Tibial nerve (tissue), 4 donors: ENCODE measurements around the gene ZNF563. TPM values are rescaled to one million over a fixed set of nuclear protein-coding genes. Genes with fewer than 3 reads are reported as not detected.

Source experiments
- DNase-seq, 2 donors: peaks; one replicate each; pipeline ENCODE4 v3.0.0-alpha.2; 2019; ENCODE audit warnings: low spot score in 2 of 2
- H3K27ac ChIP-seq, 4 donors: fragments of 200-600 bp; sonication (generic) in 3 of 4; one replicate each; pipeline ENCODE4 v1.5.1; 2017 to 2019; ENCODE audit warnings: mild to moderate bottlenecking in 1 of 4
- H3K27me3 ChIP-seq, 2 donors: fragments of 200-600 bp; sonication (generic) in 1 of 2; one replicate each; pipeline versions ENCODE4 v1.5.1 to v1.6.0; 2017 to 2019
- H3K36me3 ChIP-seq, 3 donors: fragments of 200-600 bp; sonication (generic); one replicate each; pipeline ENCODE4 v1.5.1; 2018 to 2019
- H3K4me1 ChIP-seq, 4 donors: fragments of 200-600 bp; sonication (generic) in 3 of 4; one replicate each; pipeline ENCODE4 v1.5.1; 2017 to 2019
- H3K4me3 ChIP-seq, 4 donors: fragments of 200-600 bp; sonication (generic) in 3 of 4; one replicate each; pipeline ENCODE4 v1.5.1; 2017 to 2019; ENCODE audit warnings: mild to moderate bottlenecking in 1 of 4, moderate library complexity in 1 of 4
- H3K9me3 ChIP-seq, 4 donors: fragments of 200-600 bp; sonication (generic) in 3 of 4; one replicate each; pipeline ENCODE4 v1.5.1; 2017 to 2019
- CTCF ChIP-seq, 5 experiments: fragments of 200-600 bp in 3 of 5; fragments of 450-650 bp in 2 of 5; sonication (generic) in 3 of 5; IDR thresholded peaks; one replicate each; pipeline ENCODE4 v1.5.1; 2016 to 2019; ENCODE audit warnings: antibody characterized with exemption in 5 of 5, mild to moderate bottlenecking in 3 of 5, moderate library complexity in 2 of 5
- EP300 ChIP-seq, 2 donors: sonication (generic); formaldehyde crosslinking; IDR thresholded peaks; one replicate each; pipeline ENCODE4 v1.6.1; 2017; ENCODE audit warnings: antibody characterized with exemption in 2 of 2, mild to moderate bottlenecking in 1 of 2
- POLR2A ChIP-seq, 2 donors: fragments of 450-650 bp; IDR thresholded peaks; one replicate each; pipeline ENCODE4 v1.6.1; 2017; ENCODE audit warnings: antibody characterized with exemption in 2 of 2, mild to moderate bottlenecking in 2 of 2, moderate library complexity in 2 of 2
- WGBS, 2 donors: methylation state at CpG; one replicate each; pipeline ENCODE4 v1.1.5; 2018; 5-methylcytosine and 5-hydroxymethylcytosine counted together
- total RNA-seq, 4 donors: library from RNA; depleted of rRNA; stranded (reverse); fragments of >200 nt; gene quantifications; one replicate each; pipeline ENCODE4 v1.1.0, GENCODE V29; 2016

The ZNF563 gene
- total RNA-seq, 4 donors from 2014 or later = 2.1 to 14.2 (median 4.1) TPM

- no peak overlapping the region for H3K4me3 ChIP-seq
- no peak for TF ChIP-seq POLR2A (IDR thresholded peaks at IDR 0.05)
- no peak for TF ChIP-seq EP300 (IDR thresholded peaks at IDR 0.05)
- no peak for TF ChIP-seq CTCF (IDR thresholded peaks at IDR 0.05)
- 94 to 98% methylated on average over 14 of the region's 14 CpGs for WGBS, 2 donors
These were observed 49.2 kb downstream of the ZNF563 start for GRCh38 chr19:12284226-12284625.

GRCh38 chr19:12278713-12279112 lies 54.7 kb downstream of the ZNF563 start:
- Histone ChIP-seq H3K4me3 (no peak overlapping the region), H3K27me3 (no peaks in the 10 kb centered on the region), H3K4me1 (no peaks in the 10 kb centered on the region), H3K27ac (no peak overlapping the region), H3K9me3 (peaks cover 0 to 93% (median 32%) of the 10 kb centered on the region in 4 donors), H3K36me3 (peaks cover 0 to 68% (median 14%) of the 10 kb centered on the region in 3 donors)
- WGBS, 2 donors = 55 to 66% methylated on average over 2 of the region's 2 CpGs
- no peak for TF ChIP-seq EP300 (IDR thresholded peaks at IDR 0.05)
- TF ChIP-seq POLR2A (IDR thresholded peaks at IDR 0.05) = no peak
- TF ChIP-seq CTCF (IDR thresholded peaks at IDR 0.05) = no peak
- DNase-seq = no peak

More at GRCh38 chr19:12284226-12284625, 49.2 kb downstream of the ZNF563 start:
- H3K27me3 ChIP-seq = no peaks in the 10 kb centered on the region
- H3K36me3 ChIP-seq = peaks cover 0 to 44% (median 0%) of the 10 kb centered on the region in 3 donors
- peaks cover 0 to 6% (median 5%) of the 10 kb centered on the region in 4 donors for H3K4me1 ChIP-seq
- no peak overlapping the region for H3K27ac ChIP-seq
- DNase-seq = no peak
- H3K9me3 ChIP-seq = peaks cover 0 to 39% (median 7%) of the 10 kb centered on the region in 4 donors

- peaks cover 0 to 99% (median 48%) of the 10 kb centered on the region in 4 donors for H3K9me3 ChIP-seq
- no peaks in the 10 kb centered on the region for H3K27me3 ChIP-seq
- no peak overlapping the region for H3K27ac ChIP-seq
- no peak for TF ChIP-seq POLR2A (IDR thresholded peaks at IDR 0.05)
- TF ChIP-seq EP300 (IDR thresholded peaks at IDR 0.05) = no peak
- no peak for TF ChIP-seq CTCF (IDR thresholded peaks at IDR 0.05)
- H3K36me3 ChIP-seq = peaks cover 8 to 98% (median 28%) of the 10 kb centered on the region in 3 donors
- no peak overlapping the region for H3K4me3 ChIP-seq
- no peaks in the 10 kb centered on the region for H3K4me1 ChIP-seq
- no peak for DNase-seq
- 94 to 98% methylated on average over 11 of the region's 11 CpGs for whole genome bisulfite sequencing, 2 donors
These were observed 60.2 kb downstream of the ZNF563 start for GRCh38 chr19:12272980-12273901.

- TF ChIP-seq POLR2A (IDR thresholded peaks at IDR 0.05) (no peak), CTCF (IDR thresholded peaks at IDR 0.05) (no peak), EP300 (IDR thresholded peaks at IDR 0.05) (no peak)
These were observed 61.0 kb downstream of the ZNF563 start for GRCh38 chr19:12272386-12272785.

GRCh38 chr19:12270854-12271253 lies 62.6 kb downstream of the ZNF563 start:
- peaks cover 0 to 99% (median 50%) of the 10 kb centered on the region in 4 donors for H3K9me3 ChIP-seq
- no peak overlapping the region for H3K4me3 ChIP-seq
- 96 to 97% methylated on average over 2 of the region's 2 CpGs for WGBS, 2 donors
- H3K27me3 ChIP-seq = no peaks in the 10 kb centered on the region
- H3K36me3 ChIP-seq = peaks cover 8 to 83% (median 25%) of the 10 kb centered on the region in 3 donors
- no peaks in the 10 kb centered on the region for H3K4me1 ChIP-seq
- TF ChIP-seq CTCF (IDR thresholded peaks at IDR 0.05) (no peak), EP300 (IDR thresholded peaks at IDR 0.05) (no peak), POLR2A (IDR thresholded peaks at IDR 0.05) (no peak)
- H3K27ac ChIP-seq = no peak overlapping the region
- no peak for DNase-seq

More at GRCh38 chr19:12272386-12272785, 61.0 kb downstream of the ZNF563 start:
- H3K36me3 ChIP-seq = peaks cover 8 to 90% (median 25%) of the 10 kb centered on the region in 3 donors
- H3K4me1 ChIP-seq = no peaks in the 10 kb centered on the region
- H3K4me3 ChIP-seq = no peak overlapping the region
- H3K9me3 ChIP-seq = peaks cover 0 to 99% (median 49%) of the 10 kb centered on the region in 4 donors
- no peak for DNase-seq
- no peaks in the 10 kb centered on the region for H3K27me3 ChIP-seq
- H3K27ac ChIP-seq = no peak overlapping the region
- 94 to 97% methylated on average over 5 of the region's 5 CpGs for WGBS, 2 donors
